SKM-1 treated with dmso at 0.1 percent for 144 hours (cell line): ENCODE results near the gene PPP1R9B.
A peak's percentile ranks its signal among the peaks of the same experiment; 100 is the strongest.

ENCODE experiments used
- DNase-seq: peaks from one replicate; lab custom pipeline; 2025; ENCODE audit not compliant: unreplicated experiment; lab: John Stamatoyannopoulos, UW

PPP1R9B gene

DNA sequence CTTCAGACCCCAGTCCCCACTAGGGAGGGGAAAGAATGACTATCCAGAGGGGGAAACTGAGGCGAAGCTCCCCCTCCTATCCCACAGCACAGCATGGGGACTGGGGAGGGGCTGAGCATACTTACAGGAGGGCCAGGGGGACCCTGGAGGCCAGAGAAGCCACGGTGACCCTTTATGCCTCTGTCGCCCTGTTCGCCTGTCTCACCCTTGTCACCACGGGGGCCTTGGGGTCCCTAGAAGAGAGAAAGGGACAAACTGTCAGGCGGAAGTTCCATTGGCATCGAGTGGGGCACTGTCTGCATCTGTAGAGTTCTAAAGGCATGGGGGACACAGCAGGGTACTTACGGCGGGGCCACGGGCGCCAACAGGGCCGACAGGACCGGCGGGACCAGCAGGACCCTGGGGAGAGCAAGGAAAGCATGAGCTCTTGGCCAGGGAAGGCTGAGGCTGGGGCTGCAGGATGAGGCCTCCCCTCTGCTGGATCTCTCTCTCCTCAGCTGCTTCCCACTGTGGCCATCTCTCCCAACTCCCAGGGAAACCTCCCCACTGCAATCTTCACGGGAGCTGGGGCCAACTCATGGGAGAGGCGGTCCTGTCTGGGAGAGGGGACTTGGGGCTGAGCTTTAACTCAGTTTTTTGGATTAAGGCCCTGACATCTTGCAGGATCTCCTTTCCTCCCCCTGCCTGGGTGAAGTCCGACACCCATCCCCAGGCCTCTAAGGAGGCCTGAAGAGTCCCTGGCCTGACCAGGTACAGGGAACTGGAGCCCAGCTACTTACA is 37.5 kb upstream of the PPP1R9B start:
- no peak for DNase-seq

GRCh38 chr17:50187394-50187725 is 36.9 kb upstream of the PPP1R9B start:
- DNase-seq, result no peak

GRCh38 chr17:50186661-50187393 is 36.4 kb upstream of the PPP1R9B start:
- no peak for DNase-seq

DNA sequence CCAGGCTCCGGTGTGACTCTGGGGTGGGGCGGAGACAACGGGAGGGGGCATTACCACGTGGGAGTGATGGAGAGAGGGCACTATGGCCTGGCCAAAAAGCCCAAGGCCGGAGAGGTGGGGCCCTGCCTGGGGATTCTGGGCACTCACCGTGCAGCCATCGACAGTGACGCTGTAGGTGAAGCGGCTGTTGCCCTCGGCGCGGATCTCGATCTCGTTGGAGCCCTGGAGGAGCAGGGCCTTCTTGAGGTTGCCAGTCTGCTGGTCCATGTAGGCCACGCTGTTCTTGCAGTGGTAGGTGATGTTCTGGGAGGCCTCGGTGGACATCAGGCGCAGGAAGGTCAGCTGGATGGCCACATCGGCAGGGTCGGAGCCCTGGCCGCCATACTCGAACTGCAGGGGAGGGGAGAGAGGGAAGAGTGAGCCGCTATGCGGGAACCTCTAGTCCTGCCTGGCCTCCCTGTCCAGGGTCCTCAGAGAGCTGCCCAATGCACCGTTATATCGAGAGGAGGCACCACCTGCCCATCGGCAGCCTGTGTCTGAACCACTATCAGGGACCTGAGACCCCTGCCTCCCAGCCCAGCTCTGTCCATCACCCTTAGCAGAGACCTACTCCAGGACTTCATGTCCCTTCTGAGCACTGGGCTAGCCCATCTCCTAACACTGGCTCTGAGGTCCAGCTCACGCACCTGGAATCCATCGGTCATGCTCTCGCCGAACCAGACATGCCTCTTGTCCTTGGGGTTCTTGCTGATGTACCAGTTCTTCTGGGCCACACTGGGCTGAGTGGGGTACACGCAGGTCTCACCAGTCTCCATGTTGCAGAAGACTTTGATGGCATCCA is 35.4 kb upstream of the PPP1R9B start:
- DNase-seq, result no peak

DNA sequence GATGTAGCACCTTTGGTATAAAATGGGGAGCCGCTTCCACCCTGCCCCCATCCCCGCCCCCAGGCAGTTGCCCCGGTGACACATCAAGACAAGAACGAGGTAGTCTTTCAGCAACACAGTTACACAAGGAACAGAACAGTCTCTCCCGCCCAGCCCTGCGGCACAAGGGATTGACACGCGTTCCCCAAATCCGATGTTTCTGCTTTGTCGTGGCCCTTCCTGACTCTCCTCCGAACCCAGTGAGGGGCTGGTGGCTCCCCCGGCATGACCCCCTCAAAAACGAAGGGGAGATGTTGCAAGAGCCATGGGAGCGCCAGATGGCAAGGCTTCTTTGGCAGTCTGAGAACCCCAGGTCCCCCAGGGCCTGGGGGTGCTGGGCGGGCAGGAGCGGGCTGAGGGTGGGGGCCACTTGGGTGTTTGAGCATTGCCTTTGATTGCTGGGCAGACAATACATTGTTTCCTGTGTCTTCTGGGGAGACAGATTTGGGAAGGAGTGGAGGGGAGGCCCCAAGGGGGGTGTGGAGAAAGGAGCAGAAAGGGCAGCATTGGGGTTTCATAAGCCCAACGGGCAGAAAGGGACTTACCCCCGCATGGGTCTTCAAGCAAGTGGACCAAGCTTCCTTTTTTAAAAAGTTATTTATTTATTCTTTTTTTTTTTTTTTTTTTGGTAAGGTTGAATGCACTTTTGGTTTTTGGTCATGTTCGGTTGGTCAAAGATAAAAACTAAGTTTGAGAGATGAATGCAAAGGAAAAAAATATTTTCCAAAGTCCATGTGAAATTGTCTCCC is 34.3 kb upstream of the PPP1R9B start:
- peak; percentile 87 for DNase-seq

- peak; percentile 54 for DNase-seq
These were observed 33.6 kb upstream of the PPP1R9B start for GRCh38 chr17:50184064-50184463.

- peak; percentile 95 for DNase-seq
These were observed 33.0 kb upstream of the PPP1R9B start for GRCh38 chr17:50183421-50183994.

DNA sequence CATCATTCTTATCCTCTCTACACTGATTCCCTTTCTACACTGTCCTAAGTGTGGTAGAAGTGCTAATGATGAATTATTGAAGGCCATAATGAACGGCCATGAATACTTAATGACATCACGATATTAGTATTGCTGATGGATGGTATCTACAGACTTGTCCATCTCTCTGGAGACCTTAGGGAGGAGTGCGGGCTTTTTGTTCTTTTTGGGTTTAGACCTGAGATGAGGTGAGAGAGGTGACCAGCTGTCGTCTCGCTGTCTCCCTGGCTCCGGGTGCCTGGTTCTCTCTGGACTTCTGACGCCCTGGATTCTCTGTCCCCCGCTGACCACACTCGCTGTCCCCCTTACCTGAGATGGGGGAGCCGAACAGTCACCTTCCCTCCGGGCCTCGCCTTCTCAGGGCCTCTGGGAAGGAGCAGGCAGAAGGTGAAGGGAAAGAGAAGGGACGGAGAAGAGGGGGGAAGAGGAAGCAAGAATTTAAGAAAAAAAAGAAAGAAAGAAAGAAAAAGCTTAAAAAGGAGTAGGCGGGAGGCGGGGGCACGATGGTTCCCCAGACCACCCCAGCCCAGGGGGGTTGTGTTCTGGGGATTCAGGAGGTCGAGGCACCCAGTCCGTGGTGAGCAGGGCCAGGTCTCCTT is 32.4 kb upstream of the PPP1R9B start:
- no peak for DNase-seq

GRCh38 chr17:50181591-50182560 is 31.4 kb upstream of the PPP1R9B start:
- DNase-seq, result peak; percentile 23

DNA sequence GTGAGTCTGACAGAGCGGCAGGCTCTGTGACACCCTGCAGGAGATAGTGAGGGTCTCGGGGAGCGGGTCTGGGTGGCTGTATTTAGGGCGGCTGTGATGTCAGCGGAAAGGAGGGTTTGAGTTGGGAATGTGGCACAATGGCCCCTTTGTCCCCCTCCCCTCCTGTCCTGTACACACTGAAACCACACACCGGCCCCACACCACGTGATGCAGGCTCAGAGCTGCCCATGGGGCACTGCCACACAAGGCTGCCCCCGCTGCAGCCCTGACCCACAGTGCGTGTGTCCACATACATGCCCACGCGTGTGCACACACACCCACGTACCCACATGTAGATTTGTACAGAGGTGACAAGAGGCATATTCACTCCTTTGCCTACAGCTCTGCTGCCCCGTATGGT is 30.7 kb upstream of the PPP1R9B start:
- DNase-seq, result no peak

- no peak for DNase-seq
These were observed 30.1 kb upstream of the PPP1R9B start for GRCh38 chr17:50180620-50181019.

DNA sequence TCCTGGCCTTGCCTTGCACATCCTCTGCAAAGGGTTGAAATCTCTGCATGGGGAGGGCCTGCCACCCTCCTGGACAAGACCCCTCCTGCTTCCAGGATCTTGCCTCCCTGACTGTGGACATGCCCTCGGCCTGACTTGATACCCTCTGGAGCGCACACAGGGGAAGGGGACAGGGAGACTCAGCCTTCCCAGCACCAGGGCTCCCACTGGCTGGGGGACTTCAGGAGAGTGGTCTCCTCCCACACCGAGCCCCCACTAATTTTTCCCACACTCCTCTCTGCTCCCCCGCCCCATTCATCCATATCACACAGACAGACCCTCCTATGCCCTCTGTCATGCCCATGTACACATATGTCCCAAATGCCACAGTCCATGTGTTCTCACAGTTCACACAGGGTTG is 29.6 kb upstream of the PPP1R9B start:
- no peak for DNase-seq

DNA sequence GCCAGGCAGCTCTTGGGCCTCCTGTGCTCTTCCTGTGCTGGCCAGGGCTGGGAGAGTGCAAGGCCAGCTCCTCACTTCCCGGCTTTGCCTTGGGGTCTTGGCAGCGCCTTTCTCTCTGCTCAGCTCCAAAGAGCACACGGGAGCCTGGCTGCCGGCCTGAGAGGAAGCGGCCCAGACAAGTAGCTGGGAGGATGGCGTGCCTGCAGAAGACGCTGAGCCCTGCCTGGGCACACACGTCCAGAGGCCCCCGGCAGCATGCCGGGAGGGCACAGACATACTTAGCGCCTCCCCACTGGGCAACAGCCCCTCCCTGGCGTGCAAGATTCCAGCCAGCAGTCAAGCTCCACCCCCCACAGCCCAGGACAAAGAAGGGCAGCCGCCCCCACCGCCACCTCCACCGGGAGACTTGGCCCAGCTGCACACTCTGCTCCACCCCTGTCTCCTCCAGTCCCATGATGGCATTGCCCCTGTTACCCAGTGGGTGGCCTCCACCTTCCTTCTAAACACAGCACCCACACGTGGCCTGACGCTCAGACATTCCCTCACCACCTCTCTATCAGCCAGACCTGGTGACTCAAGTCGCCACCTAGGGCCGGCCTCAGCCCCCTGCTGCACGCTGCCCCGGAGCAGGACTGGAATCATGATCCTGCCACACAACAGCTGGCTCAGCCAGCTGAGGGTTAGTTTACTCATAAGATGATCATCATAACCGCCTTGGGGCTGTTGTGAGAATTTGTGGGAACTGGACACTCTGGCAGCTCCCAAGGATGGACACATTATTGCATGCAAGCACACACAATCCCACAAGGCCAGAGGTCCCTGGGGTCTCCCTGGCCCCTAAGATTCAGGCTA is 27.7 kb upstream of the PPP1R9B start:
- peak; percentile 20 for DNase-seq

DNA sequence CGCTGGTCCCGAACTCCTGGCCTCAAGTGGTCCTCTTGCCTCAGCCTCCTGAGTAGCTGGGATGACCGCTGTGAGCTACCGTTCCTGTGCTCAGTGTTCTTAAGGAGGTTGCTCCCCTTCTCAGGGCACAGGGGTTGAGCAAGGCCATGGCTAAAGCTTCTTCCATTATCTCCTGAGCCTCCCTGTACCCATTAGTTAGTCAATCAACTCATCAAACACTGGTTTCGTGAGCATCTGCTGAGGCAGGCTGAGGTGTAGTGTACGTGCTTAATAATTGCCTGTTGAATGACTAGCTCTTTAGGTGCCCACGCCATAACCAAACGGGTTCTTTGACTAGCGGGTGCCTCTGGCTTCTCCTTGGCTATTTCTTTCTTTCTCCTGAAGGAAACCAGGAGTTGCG is 27.0 kb upstream of the PPP1R9B start:
- no peak for DNase-seq

- no peak for DNase-seq
These were observed 26.3 kb upstream of the PPP1R9B start for GRCh38 chr17:50176559-50177357.

DNA sequence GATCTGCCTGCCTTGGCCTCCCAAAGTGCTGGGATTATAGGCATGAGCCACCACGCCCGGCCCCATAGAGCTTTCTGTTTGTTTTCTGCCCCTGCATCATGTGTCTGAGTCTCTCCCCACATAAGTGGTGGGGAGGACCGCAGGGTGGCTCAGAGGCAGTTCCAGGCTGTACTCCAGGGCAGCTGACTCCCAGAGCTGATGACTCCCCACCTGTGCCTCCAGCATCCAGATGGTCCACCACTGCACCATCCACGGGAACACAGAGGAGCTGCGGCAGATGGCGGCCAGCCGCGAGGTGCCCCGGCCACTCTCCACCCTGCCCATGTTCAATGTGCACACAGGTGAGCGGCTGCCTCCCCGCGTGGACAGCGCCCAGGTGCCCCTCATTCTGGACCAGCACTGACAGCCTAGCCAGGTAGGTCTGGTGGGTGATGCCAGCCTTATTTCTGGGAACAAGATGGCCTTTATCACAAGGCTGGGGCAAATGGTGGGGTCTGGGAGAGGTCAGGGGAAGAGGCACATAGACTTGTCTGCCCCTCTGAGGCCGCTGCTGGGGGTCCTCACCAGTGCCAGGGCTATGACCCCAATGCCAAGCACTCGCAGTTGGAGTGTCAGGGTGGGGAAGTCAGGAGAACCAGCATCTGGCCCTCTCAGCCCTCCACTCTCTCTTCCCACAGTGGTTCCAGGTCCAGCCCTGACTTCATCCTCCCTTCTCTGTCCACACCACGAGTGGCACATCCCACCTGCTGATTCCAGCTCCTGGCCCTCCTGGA is 24.7 kb upstream of the PPP1R9B start:
- DNase-seq, result no peak

DNA sequence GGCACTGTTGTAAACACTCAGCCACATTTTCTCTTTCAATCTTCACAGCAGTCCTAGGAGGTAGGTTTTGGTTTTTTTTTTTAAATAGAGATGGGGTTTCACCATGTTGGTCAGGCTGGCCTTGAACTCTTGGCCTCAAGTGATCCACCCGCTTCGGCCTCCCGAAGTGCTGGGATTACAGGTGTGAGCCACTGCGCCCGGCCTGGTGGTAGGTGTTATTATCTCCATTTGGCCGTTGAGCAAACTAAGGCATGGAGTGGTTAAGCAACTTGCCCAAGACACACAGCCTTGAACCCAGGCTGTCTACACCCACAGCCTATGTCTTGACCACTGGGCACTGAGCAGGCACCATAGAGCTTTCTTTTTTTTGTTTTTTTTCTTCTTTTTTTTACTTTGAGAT is 24.0 kb upstream of the PPP1R9B start:
- DNase-seq, result no peak
